Fibroblast of lung (primary cell): ENCODE results near the gene CLINT1.

Source experiments
- EZH2 ChIP-seq: IDR thresholded peaks from 2 replicates; pipeline ENCODE4 v1.5.1; 2012; ENCODE audit warnings: low read length, control low read depth, mild to moderate bottlenecking; ENCODE audit errors: missing control alignments
- TF ChIP-seq, protein P1 (sequence below), 2 donors: IDR thresholded peaks in 1 of 2; conservative IDR thresholded peaks in 1 of 2; 1 replicate in 1 of 2; 2 replicates in 1 of 2; pipeline ENCODE4 v1.5.1; 2011 to 2012; ENCODE audit warnings: low read length in 2 of 2, control low read depth in 1 of 2, inconsistent platforms in 1 of 2, low read depth in 1 of 2, mild to moderate bottlenecking in 1 of 2

DNA sequence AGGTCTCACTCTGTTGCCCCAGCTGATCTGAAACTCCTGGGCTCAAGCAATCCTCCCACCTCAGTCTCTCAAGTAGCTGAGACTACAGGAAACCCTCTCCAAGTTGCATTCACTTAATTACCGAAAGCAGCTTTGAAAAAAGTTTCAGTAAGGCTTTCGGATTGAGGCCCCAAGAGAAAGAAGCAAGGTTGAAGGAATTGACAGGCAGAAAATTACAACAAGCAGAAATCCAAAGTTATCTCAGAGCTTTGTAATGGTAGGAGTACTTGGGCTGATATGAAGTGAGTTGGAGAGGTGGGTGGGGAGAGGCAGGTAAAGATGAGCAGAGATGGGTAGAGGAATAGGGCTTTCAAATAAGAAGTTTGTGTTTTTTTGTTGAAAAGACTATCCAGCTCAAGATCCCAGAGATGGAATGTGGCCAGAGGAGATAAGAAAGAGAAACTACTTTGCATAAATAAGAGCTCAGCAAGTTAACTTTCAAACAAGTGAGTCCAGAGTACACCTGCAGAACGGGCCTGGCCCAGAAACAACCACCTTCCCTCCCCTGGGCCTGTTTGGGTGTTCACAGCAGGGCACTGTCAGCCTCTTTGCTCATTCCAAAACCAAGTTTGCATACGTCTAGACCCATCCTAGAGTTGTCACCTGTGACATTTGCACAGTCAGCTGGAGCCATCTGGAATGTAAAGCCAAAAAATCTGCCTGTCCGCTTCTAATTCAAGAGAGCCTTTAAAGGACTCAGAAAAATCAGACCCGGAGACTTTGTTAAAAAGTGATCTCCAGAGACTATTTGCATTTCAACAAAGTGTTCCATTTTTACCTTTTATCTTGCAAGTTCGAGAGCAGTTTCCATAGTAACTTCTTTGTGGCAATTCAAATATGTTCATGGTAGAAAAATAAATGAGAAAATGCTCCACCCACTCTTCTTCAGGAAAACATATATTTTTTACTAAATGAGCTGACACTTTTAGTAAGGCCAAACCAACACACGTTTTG, 2.2 kb upstream of the CLINT1 start:
- TF ChIP-seq, protein P1, sequence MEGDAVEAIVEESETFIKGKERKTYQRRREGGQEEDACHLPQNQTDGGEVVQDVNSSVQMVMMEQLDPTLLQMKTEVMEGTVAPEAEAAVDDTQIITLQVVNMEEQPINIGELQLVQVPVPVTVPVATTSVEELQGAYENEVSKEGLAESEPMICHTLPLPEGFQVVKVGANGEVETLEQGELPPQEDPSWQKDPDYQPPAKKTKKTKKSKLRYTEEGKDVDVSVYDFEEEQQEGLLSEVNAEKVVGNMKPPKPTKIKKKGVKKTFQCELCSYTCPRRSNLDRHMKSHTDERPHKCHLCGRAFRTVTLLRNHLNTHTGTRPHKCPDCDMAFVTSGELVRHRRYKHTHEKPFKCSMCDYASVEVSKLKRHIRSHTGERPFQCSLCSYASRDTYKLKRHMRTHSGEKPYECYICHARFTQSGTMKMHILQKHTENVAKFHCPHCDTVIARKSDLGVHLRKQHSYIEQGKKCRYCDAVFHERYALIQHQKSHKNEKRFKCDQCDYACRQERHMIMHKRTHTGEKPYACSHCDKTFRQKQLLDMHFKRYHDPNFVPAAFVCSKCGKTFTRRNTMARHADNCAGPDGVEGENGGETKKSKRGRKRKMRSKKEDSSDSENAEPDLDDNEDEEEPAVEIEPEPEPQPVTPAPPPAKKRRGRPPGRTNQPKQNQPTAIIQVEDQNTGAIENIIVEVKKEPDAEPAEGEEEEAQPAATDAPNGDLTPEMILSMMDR (conservative IDR thresholded peaks at IDR 0.05 in 1 of 2, IDR thresholded peaks at IDR 0.05 in 1 of 2; ENCODE audit: low read depth in 1 of 2, low read length in 2 of 2): no peak
- TF ChIP-seq EZH2: no peak
